ENCODE data around the gene BLNK. TPM values are rescaled to one million over a fixed set of nuclear protein-coding genes. Genes with fewer than 3 reads are reported as not detected.
"Not testable (repeated sequence)": the region's sequence is repeated elsewhere in the genome, so short reads cannot be mapped to it uniquely, and the experiment has no call there.

Gene BLNK
- total RNA-seq (2014; rRNA removed; shearing (Covaris generic)): not detected in 2 replicates

GRCh38 chr10:96271016-96271815, at the start of gene BLNK:
Gene BLNK, minus strand, starts transcription at chr10:96271569. Its CDS starts 171 bp downstream, at chr10:96271398.
- no peak for DNase-seq (ENCODE audit: low spot score)
- in situ Hi-C loops (cut with HindIII; ENCODE audit: low sequenced_read_pairs): no loop called here

GRCh38 chr10:96319754-96320474, 48.5 kb upstream of the BLNK start:
- in situ Hi-C loops (cut with HindIII; ENCODE audit: low sequenced_read_pairs): no loop called here

GRCh38 chr10:96317067-96317833, 45.9 kb upstream of the BLNK start:
- in situ Hi-C loops (cut with HindIII; ENCODE audit: low sequenced_read_pairs): no loop called here
- DNase-seq (ENCODE audit: low spot score): no peak

More at GRCh38 chr10:96319754-96320474, 48.5 kb upstream of the BLNK start:
- no peak for DNase-seq (ENCODE audit: low spot score)

- in situ Hi-C loops (cut with HindIII; ENCODE audit: low sequenced_read_pairs): no loop called here
- DNase-seq (ENCODE audit: low spot score): no peak
Observed at GRCh38 chr10:96313344-96313743, 42.0 kb upstream of the BLNK start.

GRCh38 chr10:96311180-96311715, 39.9 kb upstream of the BLNK start:
- no peak for DNase-seq (ENCODE audit: low spot score)
- in situ Hi-C loops (cut with HindIII; ENCODE audit: low sequenced_read_pairs): no loop called here

- in situ Hi-C loops (cut with HindIII; ENCODE audit: low sequenced_read_pairs): no loop called here
- no peak for DNase-seq (ENCODE audit: low spot score)
Observed at GRCh38 chr10:96310321-96310669, 38.9 kb upstream of the BLNK start.

- in situ Hi-C loops (cut with HindIII; ENCODE audit: low sequenced_read_pairs): no loop called here
- DNase-seq (ENCODE audit: low spot score): no peak
Observed at GRCh38 chr10:96309628-96310320, 38.4 kb upstream of the BLNK start.

GRCh38 chr10:96308854-96309253, 37.5 kb upstream of the BLNK start:
- in situ Hi-C loops (cut with HindIII; ENCODE audit: low sequenced_read_pairs); DNase-seq (ENCODE audit: low spot score): not testable (repeated sequence)

GRCh38 chr10:96306516-96306915, 35.1 kb upstream of the BLNK start:
- in situ Hi-C loops (cut with HindIII; ENCODE audit: low sequenced_read_pairs): no loop called here
- DNase-seq (ENCODE audit: low spot score): peak; percentile 40

- DNase-seq (ENCODE audit: low spot score): no peak
- in situ Hi-C loops (cut with HindIII; ENCODE audit: low sequenced_read_pairs): no loop called here
Observed at GRCh38 chr10:96305019-96305418, 33.6 kb upstream of the BLNK start.

- in situ Hi-C loops (cut with HindIII; ENCODE audit: low sequenced_read_pairs): no loop called here
- no peak for DNase-seq (ENCODE audit: low spot score)
Observed at GRCh38 chr10:96304230-96304629, 32.9 kb upstream of the BLNK start, which contains the start of gene DNTT. Gene DNTT, plus strand, starts transcription at chr10:96304434. Its CDS starts 64 bp downstream, at chr10:96304498.

- in situ Hi-C loops (cut with HindIII; ENCODE audit: low sequenced_read_pairs): no loop called here
- no peak for DNase-seq (ENCODE audit: low spot score)
Observed at GRCh38 chr10:96301616-96302015, 30.2 kb upstream of the BLNK start.

GRCh38 chr10:96299383-96299782, 28.0 kb upstream of the BLNK start:
- in situ Hi-C loops (cut with HindIII; ENCODE audit: low sequenced_read_pairs): no loop called here
- no peak for DNase-seq (ENCODE audit: low spot score)

GRCh38 chr10:96298362-96298761, 27.0 kb upstream of the BLNK start:
- in situ Hi-C loops (cut with HindIII; ENCODE audit: low sequenced_read_pairs): no loop called here
- no peak for DNase-seq (ENCODE audit: low spot score)

- in situ Hi-C loops (cut with HindIII; ENCODE audit: low sequenced_read_pairs): no loop called here
- no peak for DNase-seq (ENCODE audit: low spot score)
Observed at GRCh38 chr10:96297486-96297885, 26.1 kb upstream of the BLNK start.

- in situ Hi-C loops (cut with HindIII; ENCODE audit: low sequenced_read_pairs): no loop called here
- DNase-seq (ENCODE audit: low spot score): no peak
Observed at GRCh38 chr10:96295475-96295874, 24.1 kb upstream of the BLNK start.

GRCh38 chr10:96292971-96293920, 21.9 kb upstream of the BLNK start:
- in situ Hi-C loops (cut with HindIII; ENCODE audit: low sequenced_read_pairs): no loop called here

More at GRCh38 chr10:96292971-96293920, 21.9 kb upstream of the BLNK start:
- peak; percentile 64 for DNase-seq (ENCODE audit: low spot score)
